Measurements from ENCODE around the gene ANKS1B. TPM values are rescaled to one million over a fixed set of nuclear protein-coding genes. Genes with fewer than 3 reads are reported as not detected.

The ANKS1B gene
- total and polyA plus RNA-seq, 10 of the 15 experiments (the other 5 are each of a cell fraction or from before 2014, with no cell fraction given), result 0.16 to 1.3 (median 0.82) TPM; not detected in 7

DNA sequence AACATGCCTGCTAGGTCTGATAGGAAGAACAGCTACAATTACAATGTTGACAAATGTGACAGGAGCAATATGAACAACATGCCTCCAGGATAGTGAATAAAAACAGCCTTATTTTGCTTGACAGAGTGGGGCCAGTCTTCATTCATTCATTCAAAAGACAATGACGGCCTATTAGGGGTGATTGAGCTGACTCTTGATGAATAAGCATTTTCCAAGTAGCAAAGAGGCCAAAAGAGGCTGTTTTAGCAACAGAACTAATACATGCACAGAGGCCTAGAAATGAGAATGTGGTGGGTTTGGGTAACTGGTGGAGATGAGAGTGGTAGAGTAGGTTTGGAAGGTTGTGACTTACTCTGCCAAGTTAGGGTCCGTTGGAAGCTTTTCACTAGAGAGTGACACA lies 1201.3 kb downstream of the ANKS1B start (continued):
- TF ChIP-seq, protein P1, sequence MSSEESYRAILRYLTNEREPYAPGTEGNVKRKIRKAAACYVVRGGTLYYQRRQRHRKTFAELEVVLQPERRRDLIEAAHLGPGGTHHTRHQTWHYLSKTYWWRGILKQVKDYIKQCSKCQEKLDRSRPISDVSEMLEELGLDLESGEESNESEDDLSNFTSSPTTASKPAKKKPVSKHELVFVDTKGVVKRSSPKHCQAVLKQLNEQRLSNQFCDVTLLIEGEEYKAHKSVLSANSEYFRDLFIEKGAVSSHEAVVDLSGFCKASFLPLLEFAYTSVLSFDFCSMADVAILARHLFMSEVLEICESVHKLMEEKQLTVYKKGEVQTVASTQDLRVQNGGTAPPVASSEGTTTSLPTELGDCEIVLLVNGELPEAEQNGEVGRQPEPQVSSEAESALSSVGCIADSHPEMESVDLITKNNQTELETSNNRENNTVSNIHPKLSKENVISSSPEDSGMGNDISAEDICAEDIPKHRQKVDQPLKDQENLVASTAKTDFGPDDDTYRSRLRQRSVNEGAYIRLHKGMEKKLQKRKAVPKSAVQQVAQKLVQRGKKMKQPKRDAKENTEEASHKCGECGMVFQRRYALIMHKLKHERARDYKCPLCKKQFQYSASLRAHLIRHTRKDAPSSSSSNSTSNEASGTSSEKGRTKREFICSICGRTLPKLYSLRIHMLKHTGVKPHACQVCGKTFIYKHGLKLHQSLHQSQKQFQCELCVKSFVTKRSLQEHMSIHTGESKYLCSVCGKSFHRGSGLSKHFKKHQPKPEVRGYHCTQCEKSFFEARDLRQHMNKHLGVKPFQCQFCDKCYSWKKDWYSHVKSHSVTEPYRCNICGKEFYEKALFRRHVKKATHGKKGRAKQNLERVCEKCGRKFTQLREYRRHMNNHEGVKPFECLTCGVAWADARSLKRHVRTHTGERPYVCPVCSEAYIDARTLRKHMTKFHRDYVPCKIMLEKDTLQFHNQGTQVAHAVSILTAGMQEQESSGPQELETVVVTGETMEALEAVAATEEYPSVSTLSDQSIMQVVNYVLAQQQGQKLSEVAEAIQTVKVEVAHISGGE (CRISPR knock-in tag; IDR thresholded peaks at IDR 0.05), result no peak
- TF ChIP-seq NBN (IDR thresholded peaks at IDR 0.05) (no peak), CEBPB (IDR thresholded peaks at IDR 0.05; ENCODE audit: borderline replicate concordance in 1 of 2, low read depth in 2 of 2, low read length in 2 of 2) (no peak), ZNF622 (IDR thresholded peaks at IDR 0.05) (no peak), RCOR1 (conservative IDR thresholded peaks at IDR 0.05; ENCODE audit: low read depth, low read length) (no peak), GATAD2B (conservative IDR thresholded peaks at IDR 0.05; ENCODE audit: low read depth) (no peak)

GRCh38 chr12:98780261-98780660 lies 1204.5 kb downstream of the ANKS1B start:
- no peaks in the 10 kb centered on the region for H3K36me3 ChIP-seq (ENCODE audit: control insufficient read depth in 2 of 2, insufficient read depth in 2 of 2, low read length in 1 of 2)
- no peak for FAIRE-seq
- H3K27me3 ChIP-seq (replicated peaks in 1 of 2; ENCODE audit: control insufficient read depth in 2 of 2, insufficient read depth in 2 of 2, low read length in 1 of 2), result no peaks in the 10 kb centered on the region
- no peaks in the 10 kb centered on the region for H3K79me2 ChIP-seq (ENCODE audit: control insufficient read depth, insufficient read depth, low read length)
- POLR2A ChIA-PET, result no interaction called here
- H2AFZ ChIP-seq (ENCODE audit: control insufficient read depth, low read depth, low read length), result no peak overlapping the region
- no peaks in the 10 kb centered on the region; the same call in 1 of the 2 replicates for H4K20me1 ChIP-seq (ENCODE audit: control insufficient read depth, insufficient read depth)
- intact Hi-C loops (cut with micrococcal nuclease; ENCODE audit: unreplicated experiment), result no loop called here
- no peak overlapping the region for H3K27ac ChIP-seq (ENCODE audit: control insufficient read depth, insufficient read depth)
- ATAC-seq, result no peak
- WGBS (ENCODE audit: insufficient coverage, insufficient replicate concordance, low lambda C conversion rate, missing lambda C conversion rate), result 9% methylated on average over 4 of the region's 4 CpGs
- CTCF ChIA-PET, result interaction anchor here (0.6 kb wide), 1 partner anchor 234 kb away, joined by 3 read pairs; no protein-coding TSS in a partner anchor
- H3K9me3 ChIP-seq (replicated peaks; ENCODE audit: control insufficient read depth, insufficient read depth, low read length), result no peaks in the 10 kb centered on the region
- in situ Hi-C loops (cut with MboI), result no loop called here
- no peak overlapping the region for H3K4me2 ChIP-seq (ENCODE audit: control insufficient read depth, insufficient read depth)
- no peak overlapping the region for H3K4me3 ChIP-seq
- SMC1A ChIA-PET (ENCODE audit: uncharacterized antibody, unreplicated experiment), result no interaction called here
- H3K4me1 ChIP-seq (ENCODE audit: control insufficient read depth, insufficient read depth, low read length), result no peaks in the 10 kb centered on the region
- DNase-seq (ENCODE audit: low read depth, low spot score), result no peak
- BruUV-seq (replicated peaks), result no TSS peak
- H3K9ac ChIP-seq (ENCODE audit: control insufficient read depth, insufficient read depth, low read length), result no peak overlapping the region
- RAD21 ChIA-PET (ENCODE audit: unreplicated experiment), result no interaction called here
- TF ChIP-seq MTA2 (IDR thresholded peaks at IDR 0.05; ENCODE audit: low read depth), result no peak
- no peak for TF ChIP-seq WRNIP1 (IDR thresholded peaks at IDR 0.05; ENCODE audit: borderline replicate concordance, low read depth, low read length)
